Measurements from ENCODE around the gene CHI3L2. TPM values are rescaled to one million over a fixed set of nuclear protein-coding genes. Genes with fewer than 3 reads are reported as not detected.

CHI3L2 gene
- total and polyA plus RNA-seq, 2 experiments from 2014 or later = 0.68 TPM; not detected in 1

GRCh38 chr1:111227851-111228747 lies 586 bp downstream of the CHI3L2 start:
- Histone ChIP-seq H3K4me2 (no peak overlapping the region), H3K27me3 (ENCODE audit: insufficient read depth) (no peaks in the 10 kb centered on the region), H3K4me1 (ENCODE audit: insufficient read depth) (peaks cover 9% of the 10 kb centered on the region; the same call in 1 of the 2 replicates), H3K4me3 (no peak overlapping the region), H3F3A (replicated peaks; ENCODE audit: low read depth) (no peaks in the 10 kb centered on the region), H3K79me2 (replicated peaks; ENCODE audit: insufficient read depth) (no peaks in the 10 kb centered on the region), H3K9me2 (ENCODE audit: insufficient read depth) (no peaks in the 10 kb centered on the region), H2AFZ (no peak overlapping the region), H4K20me1 (replicated peaks; ENCODE audit: insufficient read depth) (no peaks in the 10 kb centered on the region), H3K27ac (ENCODE audit: low read depth) (no peak overlapping the region), H3K36me3 (ENCODE audit: insufficient read depth) (no peaks in the 10 kb centered on the region)
- Mint-ChIP-seq H3K27me3 (ENCODE audit: insufficient read depth, low read depth, poor library complexity) (peaks cover 9% of the 10 kb centered on the region), H3K9me3 (no peaks in the 10 kb centered on the region; the same call in 2 of the 3 replicates), H3K4me3 (no peak overlapping the region), H3K36me3 (ENCODE audit: low read depth) (no peaks in the 10 kb centered on the region), H3K4me1 (peaks cover 12% of the 10 kb centered on the region), H3K27ac (no peak overlapping the region)
- TF ChIP-seq CTCF (conservative IDR thresholded peaks at IDR 0.05; ENCODE audit: low read depth in 2 of 2) = no peak
- TF ChIP-seq ZNF462 (CRISPR knock-in tag; IDR thresholded peaks at IDR 0.05) = no peak
- no peak for TF ChIP-seq EZH2 (IDR thresholded peaks at IDR 0.05; ENCODE audit: low read depth, unreplicated experiment)
- TF ChIP-seq REST (IDR thresholded peaks at IDR 0.05; ENCODE audit: unreplicated experiment) = no peak
- TF ChIP-seq JUNB (IDR thresholded peaks at IDR 0.05; ENCODE audit: unreplicated experiment) = no peak
- no peak for TF ChIP-seq ZNF331 (CRISPR knock-in tag; IDR thresholded peaks at IDR 0.05; ENCODE audit: low read depth)
- TF ChIP-seq CREB1 (CRISPR knock-in tag; IDR thresholded peaks at IDR 0.05; ENCODE audit: low read depth) = no peak
- TF ChIP-seq NANOG (IDR thresholded peaks at IDR 0.05; ENCODE audit: borderline replicate concordance) = no peak
- no peak for TF ChIP-seq ZNF114 (CRISPR knock-in tag; IDR thresholded peaks at IDR 0.05)
- TF ChIP-seq STAT1 (IDR thresholded peaks at IDR 0.05; ENCODE audit: unreplicated experiment) = no peak
- DNase-seq (ENCODE audit: low spot score) (no peak), ATAC-seq (no peak)

Measured in GM23338 (cell line).